NT2/D1 (cell line): ENCODE data around the gene BEAN1.

Experiments used
- SUZ12 ChIP-seq: IDR thresholded peaks from 2 replicates; pipeline ENCODE4 v1.6.1; 2011; ENCODE audit not compliant: insufficient read length, insufficient read depth; ENCODE audit errors: extremely low read depth
- YY1 ChIP-seq: IDR thresholded peaks from 2 replicates; pipeline ENCODE4 v1.6.1; 2011; ENCODE audit not compliant: insufficient read length, insufficient read depth
- ZNF274 ChIP-seq: IDR thresholded peaks from 2 replicates; pipeline ENCODE4 v1.6.1; 2011; ENCODE audit warnings: mild to moderate bottlenecking, low read depth, low read length

DNA sequence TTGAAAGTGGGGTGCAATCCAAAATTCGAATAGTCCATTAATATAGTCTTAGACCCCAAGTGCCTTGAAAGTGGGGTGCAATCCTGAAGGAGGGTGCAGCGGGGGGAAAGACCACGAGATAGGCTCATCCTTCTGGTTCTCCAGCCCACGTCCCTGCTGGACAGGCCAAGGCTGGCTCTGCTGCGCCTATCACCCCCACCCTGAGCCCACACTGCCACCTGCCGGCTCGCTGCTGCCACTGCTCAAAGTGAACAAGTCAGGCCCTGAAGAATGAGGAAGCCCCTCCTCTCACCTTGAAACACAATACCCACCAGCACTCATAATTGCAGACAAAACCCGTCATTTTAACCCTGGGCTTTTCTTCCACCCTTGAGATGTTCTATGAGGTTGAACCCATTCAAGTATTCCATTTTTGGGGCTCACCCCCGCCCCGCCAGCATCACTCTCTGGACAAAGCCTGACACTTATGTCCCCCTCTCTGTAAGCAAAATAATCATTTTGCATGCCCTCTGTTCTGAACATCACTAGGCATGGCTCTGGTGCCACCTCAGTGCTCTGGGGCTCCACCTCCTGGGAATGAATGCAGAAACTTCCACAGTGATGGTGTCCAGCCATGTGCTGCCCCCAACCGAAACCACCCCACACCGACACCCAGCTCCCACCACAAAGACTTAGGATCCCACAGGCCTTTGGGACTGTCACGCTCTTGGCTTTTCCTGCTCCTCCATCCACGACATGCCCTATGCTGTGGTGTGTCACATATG, 56.8 kb downstream of the BEAN1 start:
- TF ChIP-seq ZNF274 (no peak), YY1 (no peak), SUZ12 (no peak)
